K562 (cell line): ENCODE measurements around the gene FIZ1. TPM values are rescaled to one million over a fixed set of nuclear protein-coding genes. Genes with fewer than 3 reads are reported as not detected.

Experiments used
- ATAC-seq: fragments of 200-7000 bp; cut with Tn5 transposase; 3 replicates; pipeline ENCODE4 v1.9.1; 2020; ENCODE audit warnings: moderate library complexity
- BruUV-seq: library from RNA; stranded (reverse); fragments of 400-500 nt; replicated peaks from 2 replicates; lab custom pipeline; 2021; lab: Mats Ljungman, UMichigan
- CTCF ChIA-PET: fragments of 300-600 bp; formaldehyde crosslinking; extraction: SDS; loops from one replicate; lab custom pipeline; 2021; ENCODE audit warnings: low intra/inter-chr PET ratio; lab: Yijun Ruan, JAX
- POLR2A ChIA-PET: fragments of 300-600, 350-650 bp; sonication (Branson Sonifier 250); formaldehyde crosslinking; extraction: SDS; loops from one replicate; lab custom pipeline; 2021; ENCODE audit warnings: antibody characterized with exemption, inconsistent platforms; lab: Yijun Ruan, JAX
- DNase-seq, 4 experiments: peaks; one replicate each; pipeline versions ENCODE4 v3.0.0 to v3.0.0-alpha.2; 2011 to 2018; ENCODE audit warnings: low spot score in 3 of 4, mixed read lengths in 3 of 4; ENCODE audit errors: extremely low read depth in 1 of 4
- FAIRE-seq: peaks from 2 replicates; lab custom pipeline; 2011; peaks lifted over from hg19 to GRCh38; lab: Jason Lieb, UNC
- H2AFZ ChIP-seq: 2 replicates; pipeline ENCODE4 v1.6.0; 2011; ENCODE audit warnings: low read depth, low read length, control low read depth, inconsistent platforms
- H3K27ac ChIP-seq: fragments of 200-600 bp; 3 replicates; pipeline ENCODE4 v1.8.0; 2011; ENCODE audit warnings: low read depth, mild to moderate bottlenecking, control low read depth, inconsistent platforms, low read length, moderate library complexity, mixed read lengths; ENCODE audit errors: extremely low read depth
- H3K27me3 ChIP-seq, 2 experiments: fragments of 300-600 bp in 1 of 2; 2 replicates in 1 of 2; 3 replicates in 1 of 2; pipeline versions ENCODE4 v1.6.0 to v1.8.0; 2011; ENCODE audit warnings: inconsistent platforms in 2 of 2, low read length in 2 of 2, mild to moderate bottlenecking in 1 of 2, mixed read lengths in 1 of 2, moderate library complexity in 1 of 2; ENCODE audit not compliant: control insufficient read depth in 2 of 2, insufficient read depth in 2 of 2
- H3K36me3 ChIP-seq: fragments of 300-600 bp; 3 replicates; pipeline ENCODE4 v1.8.0; 2011; ENCODE audit warnings: mild to moderate bottlenecking, low read length, inconsistent platforms; ENCODE audit not compliant: control insufficient read depth, insufficient read depth
- H3K4me1 ChIP-seq, 2 experiments: fragments of 200-600 bp in 1 of 2; replicated peaks in 1 of 2; 2 replicates in 1 of 2; 3 replicates in 1 of 2; pipeline versions ENCODE4 v1.5.1 to v1.8.0; 2011; ENCODE audit warnings: inconsistent platforms in 2 of 2, low read length in 2 of 2, mild to moderate bottlenecking in 1 of 2, mixed read lengths in 1 of 2, moderate library complexity in 1 of 2; ENCODE audit not compliant: control insufficient read depth in 2 of 2, insufficient read depth in 2 of 2
- H3K4me2 ChIP-seq: 2 replicates; pipeline ENCODE4 v1.6.1; 2011; ENCODE audit warnings: low read length, control low read depth, inconsistent platforms, mixed read lengths; ENCODE audit not compliant: insufficient read depth
- H3K4me3 ChIP-seq: fragments of 200-600 bp; sonication (generic), shearing (Covaris generic); 2 replicates; pipeline ENCODE4 v1.5.1; 2016; ENCODE audit warnings: control low read depth, inconsistent platforms
- H3K79me2 ChIP-seq: fragments of 200-600 bp; 3 replicates; pipeline ENCODE4 v1.8.0; 2011; ENCODE audit warnings: low read length, inconsistent platforms; ENCODE audit not compliant: control insufficient read depth, insufficient read depth
- H3K9ac ChIP-seq, 2 experiments: 2 replicates each; pipeline versions ENCODE4 v1.6.0 to v1.6.1; 2011; ENCODE audit warnings: low read depth in 2 of 2, low read length in 2 of 2, control low read depth in 1 of 2, inconsistent platforms in 1 of 2, mild to moderate bottlenecking in 1 of 2, mixed read lengths in 1 of 2; ENCODE audit not compliant: insufficient read depth in 1 of 2
- H3K9me1 ChIP-seq: one replicate; pipeline ENCODE4 v1.6.0; 2011; ENCODE audit warnings: inconsistent platforms, mild to moderate bottlenecking, low read length, moderate library complexity; ENCODE audit not compliant: control insufficient read depth, insufficient read depth
- H3K9me3 ChIP-seq: replicated peaks from 2 replicates; pipeline ENCODE4 v1.5.1; 2011; ENCODE audit warnings: low read depth, low read length, inconsistent platforms; ENCODE audit not compliant: control insufficient read depth, insufficient read depth
- H4K20me1 ChIP-seq: replicated peaks from 2 replicates; pipeline ENCODE4 v1.6.1; 2011; ENCODE audit warnings: low read length, inconsistent platforms, mixed read lengths; ENCODE audit not compliant: control insufficient read depth, insufficient read depth
- HCFC1 ChIP-seq: IDR thresholded peaks from 2 replicates; pipeline ENCODE4 v1.6.1; 2012; ENCODE audit warnings: low read depth, low read length, improper control_type of control experiment
- PHB ChIP-seq: fragments of 250-450 bp; sonication (Bioruptor Pico); IDR thresholded peaks from 2 replicates; pipeline ENCODE4 v1.5.0; 2021
- POLR2G ChIP-seq: fragments of 200-400 bp; formaldehyde crosslinking; IDR thresholded peaks from 2 replicates; pipeline ENCODE4 v1.6.1; 2017; ENCODE audit warnings: low read depth, mild to moderate bottlenecking, antibody characterized with exemption, low read length, moderate library complexity
- RBFOX2 ChIP-seq: fragments of 200-400 bp; formaldehyde crosslinking; IDR thresholded peaks from 2 replicates; pipeline ENCODE4 v1.6.1; 2017; ENCODE audit warnings: low read depth, mild to moderate bottlenecking, low read length, moderate library complexity
- WGBS: fragments of 100-300 bp; shearing (Covaris generic); methylation state at CpG from one replicate; pipeline ENCODE4 v1.1.6; 2016; ENCODE audit warnings: low coverage, mixed read lengths; ENCODE audit not compliant: insufficient coverage; ENCODE audit errors: missing lambda C conversion rate; 5-methylcytosine and 5-hydroxymethylcytosine counted together
- in situ Hi-C: fragments of 300-500 bp; cut with MboI; formaldehyde crosslinking; loops from 4 replicates; pipeline ENCODE4 v1.15.0; 2018; ENCODE audit warnings: inconsistent platforms, mixed read lengths
- intact Hi-C: fragments of 100-400 bp; cut with micrococcal nuclease; formaldehyde crosslinking; loops from 2 replicates; pipeline ENCODE4 v1.14.2; 2022
- polyA plus RNA-seq, 8 experiments: library from polyadenylated mRNA; depleted of rRNA in 4 of 8; stranded (reverse) in 5 of 8; unstranded in 3 of 8; fragments of >200 nt; fragmentation: Nextera tagmentation in 2 of 8; fragmentation: Illumina TruSeq in 1 of 8; extraction: Ambion mirVana in 2 of 8; extraction: Trizol in 1 of 8; gene quantifications; 2 replicates each; pipeline versions ENCODE4 v1.2.1 to v1.2.3, GENCODE V29; 2011 to 2014; ENCODE audit warnings: inconsistent platforms in 1 of 8, missing spikeins in 1 of 8
- total RNA-seq, 7 experiments: library from RNA; depleted of rRNA in 6 of 7; stranded (reverse); fragments of >200 nt in 6 of 7; fragmentation: Illumina TruSeq in 2 of 7; extraction: Trizol in 2 of 7; gene quantifications; 2 replicates each; pipeline versions ENCODE4 v1.2.1 to v1.2.3, GENCODE V29; 2011 to 2021; ENCODE audit warnings: low replicate concordance in 1 of 7
- TF ChIP-seq, protein P1 (sequence below): sonication (generic); formaldehyde crosslinking; IDR thresholded peaks from 2 replicates; pipeline ENCODE4 v1.8.1; 2023; ENCODE audit warnings: mild to moderate bottlenecking, missing genetic modification reagents

Gene FIZ1
- total and polyA plus RNA-seq, 9 of the 15 experiments (the other 6 are each of a cell fraction or from before 2014, with no cell fraction given) = 0.79 to 17.5 (median 5.5) TPM

DNA sequence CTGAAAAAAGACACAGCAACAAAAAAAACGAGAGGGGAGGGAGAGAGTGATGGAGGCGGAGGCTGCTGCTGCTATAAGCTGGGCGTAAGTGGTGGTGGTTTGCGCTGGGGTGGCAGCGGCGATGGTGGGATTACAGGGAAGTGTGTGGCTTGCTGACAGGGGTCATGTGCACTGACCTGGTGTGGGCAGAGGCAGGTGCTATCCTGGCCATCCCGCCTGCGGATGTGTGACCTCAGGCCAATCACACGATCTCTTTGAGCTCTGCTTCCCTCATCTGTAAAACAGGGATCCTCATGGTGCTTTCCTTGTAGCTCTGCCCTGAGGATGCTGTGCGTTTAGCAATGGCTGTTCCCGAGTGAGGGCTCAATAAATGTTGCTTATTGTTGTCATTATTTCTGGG, 38.2 kb upstream of the FIZ1 start:
- Histone ChIP-seq H3K27ac (no peak overlapping the region), H3K36me3 (peaks cover 11% of the 10 kb centered on the region; the same call in 2 of the 3 replicates), H3K4me2 (no peak overlapping the region), H3K79me2 (peaks cover 65% of the 10 kb centered on the region), H3K9me3 (0 out of 2 replicates have a peak, but pooled peaks cover 2% of the 10 kb centered on the region), H2AFZ (no peak overlapping the region), H3K9me1 (no peaks in the 10 kb centered on the region), H3K9ac (0 out of 4 replicates have a peak overlapping the region, but pooled peaks of 1 of the 2 experiments have one; percentile 46), H3K27me3 (no peaks in the 10 kb centered on the region), H4K20me1 (no peaks in the 10 kb centered on the region), H3K4me3 (no peak overlapping the region), H3K4me1 (peaks cover 30 to 47% of the 10 kb centered on the region in 2 experiments)
- FAIRE-seq = no peak
- ChIA-PET CTCF (no interaction called here), POLR2A (interaction anchor here (0.6 to 2.0 kb wide), 13 partner anchors 9 to 1425 kb away, joined by 3 to 8 read pairs (median 4); partner anchors contain the start of genes CCDC106 and FIZ1)
- intact Hi-C loops = loop anchor here (10.0 kb wide), 1 partner anchor 493 kb away; the partner anchor contains the start of gene TNNT1
- DNase-seq = no peak
- 63% methylated on average over 11 of the region's 11 CpGs for WGBS
- no peak for TF ChIP-seq PHB (CRISPR knock-in tag)
- TF ChIP-seq HCFC1 = no peak
- peak; percentile 29 for TF ChIP-seq RBFOX2
- TF ChIP-seq, protein P1, sequence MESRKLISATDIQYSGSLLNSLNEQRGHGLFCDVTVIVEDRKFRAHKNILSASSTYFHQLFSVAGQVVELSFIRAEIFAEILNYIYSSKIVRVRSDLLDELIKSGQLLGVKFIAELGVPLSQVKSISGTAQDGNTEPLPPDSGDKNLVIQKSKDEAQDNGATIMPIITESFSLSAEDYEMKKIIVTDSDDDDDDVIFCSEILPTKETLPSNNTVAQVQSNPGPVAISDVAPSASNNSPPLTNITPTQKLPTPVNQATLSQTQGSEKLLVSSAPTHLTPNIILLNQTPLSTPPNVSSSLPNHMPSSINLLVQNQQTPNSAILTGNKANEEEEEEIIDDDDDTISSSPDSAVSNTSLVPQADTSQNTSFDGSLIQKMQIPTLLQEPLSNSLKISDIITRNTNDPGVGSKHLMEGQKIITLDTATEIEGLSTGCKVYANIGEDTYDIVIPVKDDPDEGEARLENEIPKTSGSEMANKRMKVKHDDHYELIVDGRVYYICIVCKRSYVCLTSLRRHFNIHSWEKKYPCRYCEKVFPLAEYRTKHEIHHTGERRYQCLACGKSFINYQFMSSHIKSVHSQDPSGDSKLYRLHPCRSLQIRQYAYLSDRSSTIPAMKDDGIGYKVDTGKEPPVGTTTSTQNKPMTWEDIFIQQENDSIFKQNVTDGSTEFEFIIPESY = peak; percentile 29; the same call in 1 of the 2 replicates
- TF ChIP-seq POLR2G = peak; percentile 46; the same call in 1 of the 2 replicates
- no TSS peak for BruUV-seq
- ATAC-seq = no peak
- in situ Hi-C loops = loop anchor here (5.0 to 25.0 kb wide), 4 partner anchors 175 to 763 kb away; partner anchors contain the start of genes FCAR, TNNT1 and ZSCAN5A
